ENCODE measurements around the gene TBC1D8. TPM values are rescaled to one million over a fixed set of nuclear protein-coding genes. Genes with fewer than 3 reads are reported as not detected.

TBC1D8 gene
- total RNA-seq, 5 donors from 2014 or later (not counting 1 experiment from before 2014, with no cell fraction given), result 0.40 to 2.1 (median 2.0) TPM

DNA sequence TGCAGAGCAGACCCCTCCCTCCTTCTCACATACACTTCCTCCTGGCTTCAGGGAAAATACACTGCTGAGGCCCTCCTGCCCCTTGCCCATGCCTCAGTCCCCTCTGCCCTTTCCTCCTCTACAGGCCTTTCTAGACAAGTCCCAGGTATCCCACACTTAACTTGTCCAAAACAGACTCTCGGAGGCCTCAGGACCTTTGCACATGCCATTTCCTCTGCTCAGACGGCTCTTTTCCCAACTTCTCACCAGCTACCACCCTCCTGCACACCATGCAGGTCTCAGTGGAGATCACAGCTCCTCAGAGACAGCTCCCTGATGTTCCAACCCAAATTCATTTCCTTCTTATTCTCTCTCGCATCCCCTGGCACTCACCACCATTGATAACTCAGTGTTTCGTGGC lies 11.7 kb downstream of the TBC1D8 start:
- H3K36me3 Mint-ChIP-seq, result no peaks in the 10 kb centered on the region
- no peak overlapping the region for H3K4me3 Mint-ChIP-seq
- peaks cover 0 to 23% of the 10 kb centered on the region in 2 experiments for H3K27me3 ChIP-seq (replicated peaks in 1 of 2; ENCODE audit: control insufficient read depth in 2 of 2, extremely low read depth in 1 of 2, insufficient read depth in 2 of 2, low read length in 1 of 2)
- no peak for ATAC-seq (replicated peaks in 1 of 4)
- no peaks in the 10 kb centered on the region for H3K4me1 Mint-ChIP-seq
- ChIA-PET CTCF (no interaction called here), POLR2A (no interaction called here)
- no peak overlapping the region for H3K4me3 ChIP-seq (ENCODE audit: control insufficient read depth in 1 of 2, extremely low read depth in 1 of 2, low read length in 1 of 2)
- H3K9me3 Mint-ChIP-seq, result no peaks in the 10 kb centered on the region
- no peak overlapping the region for H3K27ac ChIP-seq (ENCODE audit: low read length)
- H3K27ac Mint-ChIP-seq, result peak overlapping the region in 1 of 2 donors; percentile 21
- WGBS (ENCODE audit: insufficient coverage), result 83% methylated on average over 4 of the region's 4 CpGs
- H3K36me3 ChIP-seq (ENCODE audit: control insufficient read depth in 2 of 2, extremely low read depth in 1 of 2, insufficient read depth in 1 of 2, low read length in 1 of 2), result no peaks in the 10 kb centered on the region
- no peak for DNase-seq
- H3K9me3 ChIP-seq, result no peaks in the 10 kb centered on the region
- H3K27me3 Mint-ChIP-seq, result peaks cover 26 to 40% of the 10 kb centered on the region in 2 donors
- no peaks in the 10 kb centered on the region for H3K4me1 ChIP-seq (ENCODE audit: control insufficient read depth in 1 of 2, extremely low read depth in 1 of 2, insufficient read depth in 2 of 2, low read length in 2 of 2)

DNA sequence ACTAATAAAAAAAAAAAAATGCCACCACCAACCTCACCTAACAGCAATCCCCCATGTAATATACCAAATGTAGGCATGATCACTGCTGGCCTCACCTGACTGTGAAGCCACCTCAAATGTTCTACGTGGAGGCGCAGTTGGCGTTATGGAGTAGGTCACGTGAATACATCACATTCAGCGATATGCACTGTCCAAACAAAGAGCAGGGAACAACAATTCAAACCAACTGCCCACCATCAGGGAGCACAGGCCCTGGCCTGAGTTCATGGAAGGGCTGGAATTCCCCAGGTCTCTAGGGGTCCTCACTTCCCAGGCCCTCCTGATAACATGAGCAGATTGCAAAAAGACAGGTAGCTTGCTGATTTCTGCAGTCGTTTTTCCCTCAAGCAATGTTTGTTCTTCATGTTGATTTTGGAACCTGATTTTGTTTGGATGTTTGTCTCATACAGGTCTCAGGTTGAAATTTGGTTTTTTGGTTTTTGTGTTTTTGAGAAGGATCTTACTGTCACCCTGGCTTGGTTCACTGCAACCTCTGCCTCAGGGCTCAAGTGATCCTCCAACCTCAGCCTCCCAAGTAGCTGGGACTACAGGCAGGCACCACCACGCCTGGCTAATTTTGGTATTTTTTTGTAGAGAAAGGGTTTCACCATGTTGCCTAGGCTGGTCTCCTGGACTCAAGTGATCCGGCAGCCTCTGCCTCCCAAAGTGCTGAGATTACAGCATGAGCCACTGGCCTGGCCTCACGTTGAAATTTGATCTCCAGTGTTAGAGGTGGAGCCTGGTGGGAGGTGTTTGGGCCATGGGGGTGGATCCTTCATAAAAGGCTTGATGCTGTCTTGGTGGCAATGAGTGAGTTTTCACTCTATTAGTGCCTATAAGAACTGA lies 15.5 kb downstream of the TBC1D8 start:
- peaks cover 0 to 11% of the 10 kb centered on the region in 2 experiments for H3K27me3 ChIP-seq (replicated peaks in 1 of 2; ENCODE audit: control insufficient read depth in 2 of 2, extremely low read depth in 1 of 2, insufficient read depth in 2 of 2, low read length in 1 of 2)
- ChIA-PET CTCF (interaction anchor here in 1 of 2 donors (0.6 kb wide), 1 partner anchor 534 kb away, joined by 3 read pairs; no protein-coding TSS in a partner anchor), POLR2A (interaction anchor here in 1 of 2 donors (0.5 to 0.6 kb wide), 2 partner anchors 116 to 208 kb away, joined by 3 to 5 read pairs; no protein-coding TSS in a partner anchor)
- Mint-ChIP-seq H3K4me1 (peaks cover 0 to 3% (median 0%) of the 10 kb centered on the region in 3 donors), H3K36me3 (no peaks in the 10 kb centered on the region), H3K9me3 (no peaks in the 10 kb centered on the region), H3K27me3 (peaks cover 8 to 16% of the 10 kb centered on the region in 2 donors), H3K4me3 (no peak overlapping the region), H3K27ac (no peak overlapping the region)
- H3K27ac ChIP-seq (ENCODE audit: low read length), result no peak overlapping the region
- H3K36me3 ChIP-seq (ENCODE audit: control insufficient read depth in 2 of 2, extremely low read depth in 1 of 2, insufficient read depth in 1 of 2, low read length in 1 of 2), result no peaks in the 10 kb centered on the region
- no peak overlapping the region for H3K4me3 ChIP-seq (ENCODE audit: control insufficient read depth in 1 of 2, extremely low read depth in 1 of 2, low read length in 1 of 2)
- no peaks in the 10 kb centered on the region for H3K4me1 ChIP-seq (ENCODE audit: control insufficient read depth in 1 of 2, extremely low read depth in 1 of 2, insufficient read depth in 2 of 2, low read length in 2 of 2)
- H3K9me3 ChIP-seq, result no peaks in the 10 kb centered on the region
- DNase-seq, result no peak
- 91% methylated on average over 7 of the region's 9 CpGs for WGBS (ENCODE audit: insufficient coverage)
- no peak for ATAC-seq (replicated peaks in 1 of 4)

DNA sequence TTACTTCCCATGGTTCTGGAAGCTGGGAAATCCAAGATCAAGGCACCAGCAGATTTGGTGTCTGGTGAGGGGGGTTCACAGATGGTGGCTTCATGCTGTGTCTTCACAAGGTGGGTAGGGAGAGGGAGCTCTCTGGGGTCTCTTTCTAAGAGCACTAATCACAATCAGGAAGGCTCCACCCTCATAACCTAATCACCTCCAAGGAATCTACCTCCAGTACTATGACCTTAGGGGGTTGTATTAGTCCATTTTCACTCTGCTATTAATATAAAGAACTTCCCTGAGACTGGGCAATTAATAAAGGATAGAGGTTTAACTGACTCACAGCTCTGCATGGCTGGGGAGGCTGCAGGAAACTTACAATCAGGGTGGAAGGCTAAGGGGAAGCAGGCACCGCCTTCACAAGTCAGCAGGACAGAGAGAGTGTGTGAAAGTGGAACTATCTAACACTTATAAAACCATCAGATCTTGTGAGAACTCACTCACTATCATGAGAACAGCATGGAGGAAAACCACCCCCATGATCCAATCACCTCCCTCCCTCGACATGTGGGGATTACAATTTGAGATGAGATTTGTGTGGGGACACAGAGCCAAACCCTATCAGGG lies 17.6 kb downstream of the TBC1D8 start:
- ATAC-seq (replicated peaks in 1 of 4), result no peak
- Histone ChIP-seq H3K4me3 (ENCODE audit: control insufficient read depth in 1 of 2, extremely low read depth in 1 of 2, low read length in 1 of 2) (no peak overlapping the region), H3K27me3 (replicated peaks in 1 of 2; ENCODE audit: control insufficient read depth in 2 of 2, extremely low read depth in 1 of 2, insufficient read depth in 2 of 2, low read length in 1 of 2) (peaks cover 0 to 8% of the 10 kb centered on the region in 2 experiments), H3K27ac (ENCODE audit: low read length) (no peak overlapping the region), H3K9me3 (no peaks in the 10 kb centered on the region), H3K4me1 (ENCODE audit: control insufficient read depth in 1 of 2, extremely low read depth in 1 of 2, insufficient read depth in 2 of 2, low read length in 2 of 2) (no peaks in the 10 kb centered on the region), H3K36me3 (ENCODE audit: control insufficient read depth in 2 of 2, extremely low read depth in 1 of 2, insufficient read depth in 1 of 2, low read length in 1 of 2) (no peaks in the 10 kb centered on the region)
- Mint-ChIP-seq H3K9me3 (no peaks in the 10 kb centered on the region), H3K4me3 (no peak overlapping the region), H3K36me3 (no peaks in the 10 kb centered on the region), H3K4me1 (peaks cover 0 to 3% (median 0%) of the 10 kb centered on the region in 3 donors), H3K27me3 (peaks cover 0 to 4% of the 10 kb centered on the region in 2 donors), H3K27ac (no peak overlapping the region)
- peak in 1 of 35 experiments; percentile 18 for DNase-seq
- WGBS (ENCODE audit: insufficient coverage), result no CpG with 5 or more reads among the region's 2 CpGs
- ChIA-PET POLR2A (no interaction called here), CTCF (no interaction called here)

- DNase-seq (no peak), ATAC-seq (replicated peaks in 1 of 4) (no peak)
- no peak overlapping the region for H3K4me3 ChIP-seq (ENCODE audit: control insufficient read depth in 1 of 2, extremely low read depth in 1 of 2, low read length in 1 of 2)
- no peaks in the 10 kb centered on the region for H3K36me3 ChIP-seq (ENCODE audit: control insufficient read depth in 2 of 2, extremely low read depth in 1 of 2, insufficient read depth in 1 of 2, low read length in 1 of 2)
- Mint-ChIP-seq H3K27ac (no peak overlapping the region), H3K4me1 (peaks cover 0 to 3% (median 0%) of the 10 kb centered on the region in 3 donors), H3K27me3 (peaks cover 0 to 2% of the 10 kb centered on the region in 2 donors), H3K36me3 (no peaks in the 10 kb centered on the region), H3K4me3 (no peak overlapping the region), H3K9me3 (no peaks in the 10 kb centered on the region)
- peaks cover 0 to 5% of the 10 kb centered on the region in 2 experiments for H3K4me1 ChIP-seq (ENCODE audit: control insufficient read depth in 1 of 2, extremely low read depth in 1 of 2, insufficient read depth in 2 of 2, low read length in 2 of 2)
- H3K27ac ChIP-seq (ENCODE audit: low read length), result no peak overlapping the region
- H3K27me3 ChIP-seq (replicated peaks in 1 of 2; ENCODE audit: control insufficient read depth in 2 of 2, extremely low read depth in 1 of 2, insufficient read depth in 2 of 2, low read length in 1 of 2), result peaks cover 0 to 4% of the 10 kb centered on the region in 2 experiments
- POLR2A ChIA-PET, result no interaction called here
- CTCF ChIA-PET, result no interaction called here
- no peaks in the 10 kb centered on the region for H3K9me3 ChIP-seq
- WGBS (ENCODE audit: insufficient coverage), result 100% methylated on average over 1 of the region's 2 CpGs
Measured at GRCh38 chr2:101132202-101132601, 19.0 kb downstream of the TBC1D8 start.

DNA sequence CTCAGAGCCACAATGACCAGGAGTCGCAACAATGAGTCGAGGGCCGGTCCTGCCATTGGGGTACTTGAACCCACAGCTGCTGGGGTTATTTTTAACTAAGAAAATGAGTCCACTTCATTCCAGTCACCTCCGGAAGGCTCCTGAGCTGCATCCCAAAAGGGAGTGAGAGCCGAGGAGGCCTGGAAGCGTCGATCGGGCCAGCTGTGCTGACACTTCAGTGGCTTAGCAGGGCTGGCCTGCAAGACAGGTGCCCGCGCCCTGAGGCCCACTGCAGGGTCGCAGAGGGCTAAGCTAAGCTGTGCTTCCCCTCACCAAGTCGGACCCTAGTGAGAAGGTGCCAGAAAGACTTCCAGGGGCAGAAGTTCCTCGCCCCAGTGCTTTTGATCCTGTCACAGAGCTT lies 21.1 kb downstream of the TBC1D8 start:
- no peak overlapping the region for H3K4me3 Mint-ChIP-seq
- 90% methylated on average over 13 of the region's 13 CpGs for WGBS (ENCODE audit: insufficient coverage)
- ChIA-PET CTCF (no interaction called here), POLR2A (no interaction called here)
- H3K27me3 Mint-ChIP-seq, result peaks cover 0 to 3% of the 10 kb centered on the region in 2 donors
- no peaks in the 10 kb centered on the region for H3K36me3 ChIP-seq (ENCODE audit: control insufficient read depth in 2 of 2, extremely low read depth in 1 of 2, insufficient read depth in 1 of 2, low read length in 1 of 2)
- DNase-seq (no peak), ATAC-seq (replicated peaks in 1 of 4) (no peak)
- no peak overlapping the region for H3K27ac ChIP-seq (ENCODE audit: low read length)
- H3K4me1 ChIP-seq (ENCODE audit: control insufficient read depth in 1 of 2, extremely low read depth in 1 of 2, insufficient read depth in 2 of 2, low read length in 2 of 2), result peaks cover 3 to 13% of the 10 kb centered on the region in 2 experiments
- H3K9me3 ChIP-seq, result no peaks in the 10 kb centered on the region
- peaks cover 9 to 12% (median 12%) of the 10 kb centered on the region in 3 donors for H3K4me1 Mint-ChIP-seq
- H3K27ac Mint-ChIP-seq, result no peak overlapping the region
- H3K36me3 Mint-ChIP-seq, result no peaks in the 10 kb centered on the region
- H3K27me3 ChIP-seq (replicated peaks in 1 of 2; ENCODE audit: control insufficient read depth in 2 of 2, extremely low read depth in 1 of 2, insufficient read depth in 2 of 2, low read length in 1 of 2), result peaks cover 0 to 4% of the 10 kb centered on the region in 2 experiments
- H3K9me3 Mint-ChIP-seq, result no peaks in the 10 kb centered on the region
- H3K4me3 ChIP-seq (ENCODE audit: control insufficient read depth in 1 of 2, extremely low read depth in 1 of 2, low read length in 1 of 2), result no peak overlapping the region

DNA sequence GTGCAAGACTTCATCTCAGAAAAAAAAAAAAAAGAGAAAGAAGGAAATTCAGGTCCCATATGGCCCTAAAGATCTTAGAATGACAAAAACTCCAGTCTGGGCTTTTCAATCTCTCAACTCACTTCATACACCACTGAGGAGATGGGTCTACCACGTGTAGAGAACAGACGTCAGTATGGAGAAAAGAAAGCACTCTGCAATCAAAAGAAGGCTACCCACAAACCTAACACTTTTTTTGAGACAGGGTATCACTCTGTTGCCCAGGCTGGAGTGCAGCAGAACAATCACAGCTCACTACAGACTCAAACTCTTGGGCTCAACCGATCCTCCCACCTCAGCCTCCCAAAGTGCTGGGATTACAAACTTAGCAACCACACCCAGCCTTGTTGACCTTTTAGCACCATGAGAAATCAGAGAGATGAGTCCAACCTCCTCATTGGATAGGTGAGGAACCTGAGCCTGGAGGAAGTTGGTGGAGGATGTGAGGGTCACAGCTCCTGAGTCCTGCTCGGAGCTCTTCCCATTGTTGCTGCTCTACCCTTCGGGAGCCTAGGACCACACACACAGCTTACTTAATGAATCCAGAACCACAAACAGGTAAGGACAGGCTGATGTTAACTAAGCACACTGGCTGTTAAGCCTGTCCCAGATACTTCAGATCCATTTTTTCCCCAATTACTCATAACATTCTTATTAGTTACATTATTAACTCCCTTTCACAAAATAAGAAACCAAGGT lies 23.7 kb downstream of the TBC1D8 start:
- Mint-ChIP-seq H3K4me1 (peaks cover 17 to 23% (median 17%) of the 10 kb centered on the region in 3 donors), H3K27me3 (peaks cover 0 to 3% of the 10 kb centered on the region in 2 donors), H3K27ac (no peak overlapping the region), H3K36me3 (no peaks in the 10 kb centered on the region), H3K4me3 (no peak overlapping the region), H3K9me3 (no peaks in the 10 kb centered on the region)
- Histone ChIP-seq H3K36me3 (ENCODE audit: control insufficient read depth in 2 of 2, extremely low read depth in 1 of 2, insufficient read depth in 1 of 2, low read length in 1 of 2) (no peaks in the 10 kb centered on the region), H3K27me3 (replicated peaks in 1 of 2; ENCODE audit: control insufficient read depth in 2 of 2, extremely low read depth in 1 of 2, insufficient read depth in 2 of 2, low read length in 1 of 2) (peaks cover 0 to 4% of the 10 kb centered on the region in 2 experiments), H3K27ac (ENCODE audit: low read length) (no peak overlapping the region), H3K4me1 (ENCODE audit: control insufficient read depth in 1 of 2, extremely low read depth in 1 of 2, insufficient read depth in 2 of 2, low read length in 2 of 2) (peaks cover 3 to 13% of the 10 kb centered on the region in 2 experiments), H3K9me3 (no peaks in the 10 kb centered on the region), H3K4me3 (ENCODE audit: control insufficient read depth in 1 of 2, extremely low read depth in 1 of 2, low read length in 1 of 2) (no peak overlapping the region)
- no peak for ATAC-seq (replicated peaks in 1 of 4)
- DNase-seq, result peak in 1 of 35 experiments; percentile 40
- POLR2A ChIA-PET, result no interaction called here
- CTCF ChIA-PET, result no interaction called here
- 70% methylated on average over 2 of the region's 5 CpGs for WGBS (ENCODE audit: insufficient coverage)

Data from T-cell (primary cell).